Activated T-cell treated with anti-CD3 and anti-CD28 coated beads, Interleukin-2, amount 50 U/mL, for 24 hours (primary cell): ENCODE measurements around the gene EEF1AKMT4.

Source experiments
- DNase-seq: peaks from one replicate; pipeline ENCODE4 v3.0.0-alpha.2; 2020
- H3K27ac Mint-ChIP-seq: 2 replicates; pipeline ENCODE4 v1.8.0; 2020; ENCODE audit warnings: mild to moderate bottlenecking, mixed read lengths
- H3K27me3 Mint-ChIP-seq: 2 replicates; pipeline ENCODE4 v1.8.0; 2020; ENCODE audit warnings: mixed read lengths
- H3K36me3 Mint-ChIP-seq: 2 replicates; pipeline ENCODE4 v1.8.0; 2020; ENCODE audit warnings: low read depth, mixed read lengths
- H3K4me1 Mint-ChIP-seq: 2 replicates; pipeline ENCODE4 v1.8.0; 2020; ENCODE audit warnings: low read depth, mixed read lengths
- H3K4me3 Mint-ChIP-seq: 2 replicates; pipeline ENCODE4 v1.8.0; 2020; ENCODE audit warnings: mild to moderate bottlenecking, moderate library complexity, mixed read lengths
- H3K9me3 Mint-ChIP-seq: 2 replicates; pipeline ENCODE4 v1.8.0; 2020; ENCODE audit warnings: mixed read lengths

The EEF1AKMT4 gene

GRCh38 chr3:184240384-184241140 lies 8.9 kb upstream of the EEF1AKMT4 start:
- no peak overlapping the region for H3K4me3 Mint-ChIP-seq
- no peaks in the 10 kb centered on the region for H3K9me3 Mint-ChIP-seq
- no peaks in the 10 kb centered on the region for H3K27me3 Mint-ChIP-seq
- H3K36me3 Mint-ChIP-seq: peaks cover 38% of the 10 kb centered on the region
- no peak overlapping the region for H3K27ac Mint-ChIP-seq
- DNase-seq: no peak
- H3K4me1 Mint-ChIP-seq: peaks cover 2% of the 10 kb centered on the region

DNA sequence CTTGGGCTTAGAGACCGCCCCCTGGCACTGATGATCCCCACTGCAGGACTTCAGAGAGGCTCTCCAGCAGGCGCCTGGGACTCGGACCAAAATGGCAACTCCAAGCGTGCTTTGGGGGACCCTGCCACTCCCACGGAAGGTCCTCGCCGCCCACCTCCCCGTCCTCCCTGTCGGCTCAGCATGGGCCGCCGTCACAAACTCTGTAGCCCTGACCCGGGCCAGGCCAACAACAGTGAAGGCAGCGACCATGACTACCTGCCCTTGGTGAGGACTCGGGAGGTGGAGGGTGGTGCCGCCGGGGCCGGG lies 8.4 kb upstream of the EEF1AKMT4 start:
- Mint-ChIP-seq H3K9me3 (no peaks in the 10 kb centered on the region), H3K27me3 (no peaks in the 10 kb centered on the region), H3K27ac (no peak overlapping the region), H3K36me3 (peaks cover 43% of the 10 kb centered on the region), H3K4me1 (peaks cover 7% of the 10 kb centered on the region), H3K4me3 (no peak overlapping the region)
- DNase-seq: no peak

DNA sequence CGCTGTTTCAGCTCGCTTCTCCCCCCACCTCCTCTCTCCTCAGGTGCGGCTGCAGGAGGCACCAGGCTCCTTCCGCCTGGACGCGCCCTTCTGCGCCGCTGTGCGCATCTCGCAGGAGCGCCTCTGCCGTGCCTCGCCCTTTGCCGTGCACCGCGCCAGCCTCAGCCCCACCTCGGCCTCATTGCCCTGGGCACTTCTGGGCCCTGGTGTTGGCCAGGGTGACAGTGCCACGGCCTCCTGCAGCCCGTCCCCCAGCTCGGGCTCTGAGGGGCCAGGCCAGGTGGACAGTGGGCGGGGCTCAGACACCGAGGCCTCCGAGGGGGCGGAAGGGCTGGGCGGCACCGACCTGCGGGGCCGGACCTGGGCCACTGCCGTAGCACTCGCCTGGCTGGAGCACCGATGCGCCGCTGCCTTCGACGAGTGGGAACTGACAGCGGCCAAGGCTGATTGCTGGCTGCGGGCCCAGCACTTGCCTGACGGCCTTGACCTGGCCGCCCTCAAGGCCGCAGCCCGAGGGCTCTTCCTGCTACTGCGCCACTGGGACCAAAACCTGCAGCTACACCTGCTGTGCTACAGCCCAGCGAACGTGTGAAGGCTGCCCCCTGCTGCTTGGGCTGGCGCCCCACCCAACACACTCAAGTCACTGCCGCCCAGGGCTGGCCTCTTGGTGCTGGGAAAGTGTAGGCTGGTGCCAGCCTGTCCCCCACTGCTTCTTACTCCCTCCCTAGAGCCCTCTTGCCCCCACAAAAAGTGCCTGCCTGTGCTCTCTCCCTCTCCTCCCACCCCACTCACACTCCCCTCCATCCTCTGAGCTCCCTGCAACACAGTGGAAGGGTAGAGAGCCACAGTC lies 7.8 kb upstream of the EEF1AKMT4 start:
- H3K36me3 Mint-ChIP-seq: peaks cover 48% of the 10 kb centered on the region
- no peak overlapping the region for H3K27ac Mint-ChIP-seq
- H3K4me1 Mint-ChIP-seq: peaks cover 10% of the 10 kb centered on the region
- no peaks in the 10 kb centered on the region for H3K9me3 Mint-ChIP-seq
- H3K27me3 Mint-ChIP-seq: no peaks in the 10 kb centered on the region
- H3K4me3 Mint-ChIP-seq: no peak overlapping the region
- DNase-seq: no peak

- no peak overlapping the region for H3K4me3 Mint-ChIP-seq
- no peaks in the 10 kb centered on the region for H3K27me3 Mint-ChIP-seq
- peaks cover 48% of the 10 kb centered on the region for H3K36me3 Mint-ChIP-seq
- no peak overlapping the region for H3K27ac Mint-ChIP-seq
- H3K4me1 Mint-ChIP-seq: peaks cover 11% of the 10 kb centered on the region
- H3K9me3 Mint-ChIP-seq: no peaks in the 10 kb centered on the region
- no peak for DNase-seq
These were observed 7.2 kb upstream of the EEF1AKMT4 start for GRCh38 chr3:184242297-184242685.

DNA sequence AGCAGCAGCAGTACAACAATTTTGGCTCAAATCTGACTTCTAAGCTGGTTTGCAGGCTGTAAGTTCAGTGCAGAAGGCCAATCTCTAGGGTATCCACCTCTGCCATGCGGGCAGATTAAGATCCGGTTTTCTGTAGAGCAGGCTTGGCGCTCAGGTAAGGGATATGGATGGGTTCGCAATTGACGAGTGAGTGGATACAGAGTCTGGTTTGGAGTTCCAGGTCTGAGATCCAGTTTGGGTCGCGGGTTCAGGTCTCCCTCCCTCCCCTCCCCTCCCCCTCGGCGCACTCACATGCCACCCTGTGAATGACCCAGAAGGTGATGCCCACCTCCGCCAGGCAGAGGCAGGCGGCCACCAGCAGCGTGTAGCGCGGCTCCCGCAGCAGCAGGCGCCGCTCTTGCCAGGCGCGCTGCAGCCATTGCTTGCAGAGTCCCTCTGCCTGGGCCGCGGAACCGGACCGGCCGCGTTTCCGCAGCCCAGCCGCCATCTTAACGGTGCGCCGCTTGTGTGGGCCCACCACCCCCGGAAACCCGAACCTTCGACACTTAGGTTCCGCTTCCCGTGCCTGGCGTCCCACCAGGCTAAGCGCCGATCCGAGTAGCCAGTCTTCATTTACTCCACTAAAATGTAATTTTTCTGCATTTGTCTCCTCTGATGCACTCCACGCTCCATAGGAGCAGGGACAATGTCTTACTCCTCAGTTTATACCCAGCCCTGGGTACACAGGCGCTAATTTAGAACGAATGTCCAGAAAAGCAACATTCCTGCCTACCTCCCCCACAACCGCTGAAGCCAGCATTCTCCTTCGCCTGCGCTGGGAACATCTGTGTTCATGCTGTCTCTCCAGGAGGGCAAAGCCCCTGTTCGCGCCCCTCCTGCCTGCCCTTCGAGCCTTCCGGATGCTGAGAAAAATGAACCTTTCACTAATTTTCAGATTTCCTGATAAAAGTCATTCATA lies 739 bp upstream of the EEF1AKMT4 start, which contains the start of gene ALG3:
Gene ALG3 (minus strand): TSS at position 509 of the 958 bp plus-strand sequence. CDS start 22 bp downstream, at position 487.
- no peaks in the 10 kb centered on the region for H3K9me3 Mint-ChIP-seq
- H3K27ac Mint-ChIP-seq: peak within 1 kb of the TSS; percentile 99
- peak within 1 kb of the TSS; percentile 85 for H3K4me3 Mint-ChIP-seq
- H3K4me1 Mint-ChIP-seq: peaks cover 22% of the 10 kb centered on the region
- peaks cover 52% of the 10 kb centered on the region for H3K36me3 Mint-ChIP-seq
- no peaks in the 10 kb centered on the region for H3K27me3 Mint-ChIP-seq
- DNase-seq: peak; percentile 94

GRCh38 chr3:184250167-184250828 lies 826 bp downstream of the EEF1AKMT4 start:
- Mint-ChIP-seq H3K36me3 (peaks cover 36% of the 10 kb centered on the region), H3K9me3 (no peaks in the 10 kb centered on the region)

GRCh38 chr3:184255291-184256039 lies 6.0 kb downstream of the EEF1AKMT4 start:
- DNase-seq: peak; percentile 33
- Mint-ChIP-seq H3K9me3 (peaks cover 2% of the 10 kb centered on the region), H3K36me3 (peaks cover 14% of the 10 kb centered on the region), H3K4me1 (peaks cover 19% of the 10 kb centered on the region), H3K4me3 (no peak overlapping the region), H3K27ac (peak overlapping the region; percentile 75), H3K27me3 (peaks cover 13% of the 10 kb centered on the region)

More at GRCh38 chr3:184250167-184250828, 826 bp downstream of the EEF1AKMT4 start:
- peak overlapping the region; percentile 99 for H3K27ac Mint-ChIP-seq
- DNase-seq: peak; percentile 91
- peaks cover 26% of the 10 kb centered on the region for H3K4me1 Mint-ChIP-seq
- H3K4me3 Mint-ChIP-seq: peak overlapping the region; percentile 85
- no peaks in the 10 kb centered on the region for H3K27me3 Mint-ChIP-seq

DNA sequence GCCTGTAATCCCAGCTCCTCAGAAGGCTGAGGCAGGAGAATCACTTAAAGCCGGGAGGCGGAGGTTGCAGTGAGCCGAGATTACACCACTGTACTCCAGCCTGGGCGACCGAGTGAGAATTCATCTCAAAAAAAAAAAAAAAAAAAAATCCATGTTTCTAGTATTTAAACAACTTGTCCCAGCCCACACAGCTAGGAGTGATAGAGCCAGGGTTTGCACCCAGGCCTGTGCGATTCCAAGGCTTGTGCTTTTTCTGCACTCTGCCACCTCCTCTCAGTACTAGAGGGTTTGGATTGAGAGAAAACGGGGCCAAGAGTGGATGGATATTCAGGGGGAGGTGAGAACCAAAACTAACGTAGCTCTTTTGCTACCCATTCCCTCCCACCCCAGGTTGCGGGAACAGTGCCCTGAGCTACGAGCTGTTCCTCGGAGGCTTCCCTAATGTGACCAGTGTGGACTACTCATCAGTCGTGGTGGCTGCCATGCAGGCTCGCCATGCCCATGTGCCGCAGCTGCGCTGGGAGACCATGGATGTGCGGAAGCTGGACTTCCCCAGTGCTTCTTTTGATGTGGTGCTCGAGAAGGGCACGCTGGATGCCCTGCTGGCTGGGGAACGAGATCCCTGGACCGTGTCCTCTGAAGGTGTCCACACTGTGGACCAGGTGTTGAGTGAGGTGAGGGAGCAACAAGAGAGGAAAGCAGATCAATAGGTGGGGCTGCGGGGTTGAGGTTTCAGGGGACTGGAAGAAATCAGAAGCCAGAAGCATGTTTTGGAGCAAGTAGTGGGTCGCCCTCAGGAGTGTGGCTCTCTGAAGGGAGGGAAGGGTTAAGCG lies 7.8 kb downstream of the EEF1AKMT4 start:
- H3K4me1 Mint-ChIP-seq: peaks cover 29% of the 10 kb centered on the region
- DNase-seq: no peak
- H3K9me3 Mint-ChIP-seq: peaks cover 2% of the 10 kb centered on the region
- no peak overlapping the region for H3K4me3 Mint-ChIP-seq
- H3K36me3 Mint-ChIP-seq: peaks cover 14% of the 10 kb centered on the region
- H3K27ac Mint-ChIP-seq: no peak overlapping the region
- peaks cover 25% of the 10 kb centered on the region for H3K27me3 Mint-ChIP-seq

GRCh38 chr3:184258926-184259325 lies 9.5 kb downstream of the EEF1AKMT4 start:
- Mint-ChIP-seq H3K36me3 (peaks cover 12% of the 10 kb centered on the region), H3K4me1 (peaks cover 37% of the 10 kb centered on the region), H3K4me3 (no peak overlapping the region), H3K27ac (no peak overlapping the region), H3K27me3 (peaks cover 34% of the 10 kb centered on the region), H3K9me3 (peaks cover 2% of the 10 kb centered on the region)
- DNase-seq: no peak

DNA sequence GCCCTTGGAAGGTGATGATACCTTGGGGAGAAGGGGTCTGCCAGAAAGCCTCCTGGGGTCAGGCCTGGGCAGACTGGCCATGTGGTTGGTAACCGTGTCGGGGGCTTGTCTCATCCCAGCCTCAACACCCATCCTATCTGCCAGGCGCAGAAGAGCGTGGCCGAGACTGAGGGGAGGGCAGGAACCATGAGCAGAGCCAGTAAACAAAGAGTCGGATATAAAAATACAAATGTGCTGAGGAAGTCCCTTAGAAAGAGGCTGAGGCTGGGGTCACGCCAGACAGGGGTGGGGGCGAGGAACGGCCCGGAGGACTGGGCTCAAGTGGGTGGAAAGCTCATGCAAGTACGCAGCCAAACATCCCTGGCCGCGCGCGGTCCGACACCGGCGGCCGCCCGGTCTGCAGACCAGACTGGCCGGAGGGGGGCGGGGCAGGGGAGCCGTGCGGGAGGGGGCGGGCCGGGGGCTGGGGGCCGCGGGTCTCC lies 10.0 kb downstream of the EEF1AKMT4 start:
- Mint-ChIP-seq H3K27ac (no peak overlapping the region), H3K36me3 (peaks cover 12% of the 10 kb centered on the region), H3K4me3 (peak overlapping the region; percentile 13)

GRCh38 chr3:184259878-184260723 lies 10.6 kb downstream of the EEF1AKMT4 start:
- peaks cover 2% of the 10 kb centered on the region for H3K9me3 Mint-ChIP-seq
- peak; percentile 59 for DNase-seq
- H3K4me3 Mint-ChIP-seq: peak overlapping the region; percentile 67
- peaks cover 45% of the 10 kb centered on the region for H3K27me3 Mint-ChIP-seq
- H3K36me3 Mint-ChIP-seq: peaks cover 12% of the 10 kb centered on the region
- peak overlapping the region; percentile 76 for H3K27ac Mint-ChIP-seq
- H3K4me1 Mint-ChIP-seq: peaks cover 33% of the 10 kb centered on the region

More for the DNA sequence above, 10.0 kb downstream of the EEF1AKMT4 start:
- Mint-ChIP-seq H3K9me3 (peaks cover 2% of the 10 kb centered on the region), H3K4me1 (peaks cover 37% of the 10 kb centered on the region), H3K27me3 (peaks cover 39% of the 10 kb centered on the region)
- no peak for DNase-seq
